Gastroesophageal sphincter (tissue), 3 donors: ENCODE results near the gene P4HB.

Experiments
- EP300 ChIP-seq: sonication (generic); formaldehyde crosslinking; IDR thresholded peaks from one replicate; pipeline ENCODE4 v1.6.1; 2017; ENCODE audit warnings: antibody characterized with exemption, mild to moderate bottlenecking
- POLR2A ChIP-seq, 2 donors: fragments of 450-650 bp; IDR thresholded peaks; one replicate each; pipeline ENCODE4 v1.6.1; 2017; ENCODE audit warnings: antibody characterized with exemption in 2 of 2, mild to moderate bottlenecking in 2 of 2, moderate library complexity in 1 of 2
- TF ChIP-seq, protein P1 (sequence below), 4 experiments: fragments of 200-600 bp in 2 of 4; fragments of 450-650 bp in 2 of 4; sonication (generic) in 1 of 4; IDR thresholded peaks; one replicate each; pipeline ENCODE4 v1.5.1; 2017 to 2019; ENCODE audit warnings: antibody characterized with exemption in 4 of 4, mild to moderate bottlenecking in 2 of 4, moderate library complexity in 2 of 4

DNA sequence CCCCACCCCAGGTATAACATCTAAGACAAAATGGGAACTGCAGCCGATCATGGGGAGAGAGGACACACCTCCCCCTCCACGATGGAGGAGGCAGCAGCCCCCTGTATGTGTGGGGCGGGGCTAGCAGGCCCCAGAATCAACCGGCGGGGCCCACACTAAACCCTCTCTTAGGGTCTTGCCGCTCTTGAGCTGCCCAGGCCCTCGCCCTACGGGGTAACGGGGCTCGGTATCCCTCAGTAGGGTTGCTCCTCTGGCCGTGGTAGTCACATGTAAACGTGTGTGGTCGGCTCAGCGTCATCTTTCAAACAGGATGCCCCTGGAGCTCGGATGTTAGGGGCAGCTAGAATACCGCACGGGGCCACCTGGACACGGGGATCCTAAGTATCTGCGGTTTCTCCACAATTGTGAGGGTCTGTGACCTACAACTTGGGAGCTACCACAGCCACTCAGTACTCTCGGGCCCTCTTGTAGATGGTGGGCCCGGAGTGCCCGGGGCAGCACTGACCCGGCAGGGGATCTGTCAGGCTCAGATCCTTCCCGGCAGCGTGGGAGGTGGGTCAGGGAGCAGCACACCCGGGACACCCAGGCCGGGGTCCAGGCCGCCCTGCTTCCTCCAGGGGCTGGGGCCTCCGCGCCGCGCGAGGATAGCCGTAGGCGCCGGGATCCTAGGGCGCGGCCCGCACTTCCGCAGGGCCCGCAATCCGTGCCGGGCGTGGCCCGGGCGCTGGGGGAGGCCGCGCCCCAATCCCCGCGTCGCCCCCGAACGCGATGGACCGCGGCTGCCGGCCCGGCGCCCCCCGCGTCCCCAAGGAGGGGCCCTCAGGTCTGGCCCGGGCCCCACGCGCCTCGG is 10.0 kb upstream of the P4HB start:
- TF ChIP-seq, protein P1, sequence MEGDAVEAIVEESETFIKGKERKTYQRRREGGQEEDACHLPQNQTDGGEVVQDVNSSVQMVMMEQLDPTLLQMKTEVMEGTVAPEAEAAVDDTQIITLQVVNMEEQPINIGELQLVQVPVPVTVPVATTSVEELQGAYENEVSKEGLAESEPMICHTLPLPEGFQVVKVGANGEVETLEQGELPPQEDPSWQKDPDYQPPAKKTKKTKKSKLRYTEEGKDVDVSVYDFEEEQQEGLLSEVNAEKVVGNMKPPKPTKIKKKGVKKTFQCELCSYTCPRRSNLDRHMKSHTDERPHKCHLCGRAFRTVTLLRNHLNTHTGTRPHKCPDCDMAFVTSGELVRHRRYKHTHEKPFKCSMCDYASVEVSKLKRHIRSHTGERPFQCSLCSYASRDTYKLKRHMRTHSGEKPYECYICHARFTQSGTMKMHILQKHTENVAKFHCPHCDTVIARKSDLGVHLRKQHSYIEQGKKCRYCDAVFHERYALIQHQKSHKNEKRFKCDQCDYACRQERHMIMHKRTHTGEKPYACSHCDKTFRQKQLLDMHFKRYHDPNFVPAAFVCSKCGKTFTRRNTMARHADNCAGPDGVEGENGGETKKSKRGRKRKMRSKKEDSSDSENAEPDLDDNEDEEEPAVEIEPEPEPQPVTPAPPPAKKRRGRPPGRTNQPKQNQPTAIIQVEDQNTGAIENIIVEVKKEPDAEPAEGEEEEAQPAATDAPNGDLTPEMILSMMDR (IDR thresholded peaks at IDR 0.05), result no peak
- TF ChIP-seq POLR2A (IDR thresholded peaks at IDR 0.05) (peak in 1 of 2 donors; percentile 36), EP300 (no peak)
